Activated CD4-positive, alpha-beta T cell treated with anti-CD3 and anti-CD28 coated beads, Interleukin-2, amount 50 U/mL, for 16 hours (primary cell): ENCODE measurements around the gene MEIKIN.

Experiments used
- DNase-seq: peaks from one replicate; pipeline ENCODE4 v3.0.0-alpha.2; 2020

Gene MEIKIN

DNA sequence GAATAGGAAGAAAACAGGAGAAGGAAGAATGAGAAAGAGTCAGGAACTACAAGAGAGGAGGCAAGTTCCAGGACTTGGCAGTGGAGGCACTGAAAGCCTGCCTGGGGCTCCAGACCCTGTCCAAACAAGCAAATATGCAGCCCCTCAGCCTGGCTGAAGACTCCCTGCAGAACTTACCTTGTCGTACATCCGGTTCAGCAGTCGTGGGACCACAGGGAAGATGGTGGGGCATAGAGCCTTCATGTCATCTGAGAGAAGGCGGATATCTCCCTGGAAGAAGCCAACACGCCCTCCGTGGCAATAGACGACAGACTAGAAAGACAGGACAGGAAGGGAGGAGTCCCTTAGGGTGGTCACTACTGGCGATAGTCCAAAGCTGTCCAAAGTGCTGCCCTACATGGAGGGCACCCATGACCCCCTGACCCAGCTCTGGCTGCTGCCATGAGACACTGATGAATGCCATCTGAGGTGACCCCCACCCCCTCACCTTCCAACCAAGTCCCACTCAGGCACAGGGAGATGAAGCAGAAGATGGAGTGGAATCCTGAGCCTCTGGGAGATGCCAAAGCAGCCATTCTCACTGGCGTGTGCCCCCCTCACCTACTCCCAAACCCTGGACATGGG lies 27.7 kb upstream of the MEIKIN start:
- no peak for DNase-seq

- DNase-seq = no peak
Measured at GRCh38 chr5:131968396-131968954, 23.0 kb upstream of the MEIKIN start.

DNA sequence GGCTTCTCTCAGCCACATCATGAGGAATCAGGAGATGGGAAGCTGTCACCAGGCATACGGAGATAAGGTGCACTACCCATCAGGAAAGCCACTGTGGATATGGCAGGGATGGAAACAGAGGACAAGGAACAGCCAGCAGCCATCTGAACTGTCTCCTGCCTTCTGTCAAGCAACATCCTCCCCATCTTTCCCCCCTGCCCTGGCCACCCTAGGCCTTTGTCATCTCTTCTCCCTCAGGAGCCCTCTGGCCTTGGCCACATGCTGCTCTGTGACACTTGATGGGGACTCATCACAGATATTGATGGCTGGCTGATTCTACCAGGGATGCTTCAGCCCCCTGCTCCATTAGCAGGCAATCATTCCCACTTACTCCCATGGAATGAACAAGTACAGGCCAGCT lies 21.1 kb upstream of the MEIKIN start:
- no peak for DNase-seq

DNA sequence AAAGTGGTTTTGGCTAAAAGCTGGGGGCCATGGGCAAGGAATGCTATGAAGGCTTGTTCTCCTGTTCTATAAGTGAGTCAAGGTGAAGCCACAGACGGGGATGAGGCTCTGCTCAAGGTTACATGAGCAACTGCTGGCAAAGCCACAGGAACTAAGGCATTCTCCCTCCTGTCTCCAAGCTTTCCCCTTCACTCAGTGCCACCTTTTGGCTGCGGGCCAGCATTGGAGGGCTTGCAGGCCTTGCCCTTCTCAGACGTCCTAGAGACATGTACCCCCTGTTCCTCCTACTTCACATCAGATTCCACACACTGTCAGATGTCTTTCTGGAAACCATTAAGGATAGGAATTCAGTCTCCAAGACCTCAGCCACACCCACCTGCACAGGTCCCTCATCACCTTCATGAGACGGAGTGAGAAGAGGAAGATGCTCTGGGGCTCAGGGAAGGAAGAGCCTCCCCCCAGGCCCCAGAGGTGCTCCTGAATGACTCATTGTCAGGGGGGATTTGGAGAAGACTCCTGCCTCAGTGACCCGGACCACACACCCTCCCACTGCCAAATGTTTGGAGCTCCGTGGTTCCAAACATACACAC lies 20.5 kb upstream of the MEIKIN start:
- no peak for DNase-seq

GRCh38 chr5:131959906-131960305 lies 14.4 kb upstream of the MEIKIN start:
- DNase-seq = no peak

GRCh38 chr5:131959136-131959535 lies 13.7 kb upstream of the MEIKIN start:
- DNase-seq = no peak

GRCh38 chr5:131957721-131958441 lies 12.4 kb upstream of the MEIKIN start:
- DNase-seq = no peak

DNA sequence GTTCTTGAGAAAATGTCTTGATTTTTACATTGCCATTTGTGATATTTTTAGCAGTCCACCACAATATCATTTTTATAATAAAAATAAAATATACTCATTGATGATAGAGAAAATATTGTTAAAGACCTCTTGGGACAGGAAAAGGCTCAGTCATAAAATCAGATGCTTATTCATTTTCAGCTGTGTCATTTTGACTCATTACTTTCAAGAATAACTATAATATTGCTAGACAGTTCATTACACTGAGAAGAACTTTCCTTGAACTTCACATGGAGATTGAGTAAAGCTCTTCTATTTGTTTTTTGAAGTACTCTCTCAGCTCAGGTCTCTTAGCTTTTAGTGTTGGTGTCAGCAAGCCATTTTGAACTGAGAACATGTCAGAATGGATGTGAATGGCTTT lies 8.5 kb upstream of the MEIKIN start:
- DNase-seq = peak; percentile 58

GRCh38 chr5:131952301-131952857 lies 6.9 kb upstream of the MEIKIN start:
- DNase-seq = no peak

DNA sequence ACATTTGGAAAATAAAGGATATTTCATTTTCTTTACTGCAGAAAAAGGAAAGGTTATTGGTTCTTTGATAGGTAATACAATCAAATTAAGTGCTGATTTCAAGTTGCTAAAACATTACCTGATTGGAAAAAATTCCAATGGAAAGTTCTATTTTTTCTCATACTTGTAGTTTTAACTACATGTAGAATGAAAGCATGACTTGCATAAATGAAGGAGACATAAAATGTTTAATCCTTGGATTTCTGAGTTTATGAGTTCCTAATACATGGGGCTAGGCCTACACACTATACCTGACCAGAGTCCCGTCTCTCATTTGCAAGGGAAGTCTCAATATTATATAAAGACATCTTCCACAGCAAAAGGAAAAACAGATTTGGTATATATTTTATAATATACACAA lies 5.2 kb upstream of the MEIKIN start:
- no peak for DNase-seq

- DNase-seq = no peak
Measured at GRCh38 chr5:131947445-131947844, 2.0 kb upstream of the MEIKIN start.

DNA sequence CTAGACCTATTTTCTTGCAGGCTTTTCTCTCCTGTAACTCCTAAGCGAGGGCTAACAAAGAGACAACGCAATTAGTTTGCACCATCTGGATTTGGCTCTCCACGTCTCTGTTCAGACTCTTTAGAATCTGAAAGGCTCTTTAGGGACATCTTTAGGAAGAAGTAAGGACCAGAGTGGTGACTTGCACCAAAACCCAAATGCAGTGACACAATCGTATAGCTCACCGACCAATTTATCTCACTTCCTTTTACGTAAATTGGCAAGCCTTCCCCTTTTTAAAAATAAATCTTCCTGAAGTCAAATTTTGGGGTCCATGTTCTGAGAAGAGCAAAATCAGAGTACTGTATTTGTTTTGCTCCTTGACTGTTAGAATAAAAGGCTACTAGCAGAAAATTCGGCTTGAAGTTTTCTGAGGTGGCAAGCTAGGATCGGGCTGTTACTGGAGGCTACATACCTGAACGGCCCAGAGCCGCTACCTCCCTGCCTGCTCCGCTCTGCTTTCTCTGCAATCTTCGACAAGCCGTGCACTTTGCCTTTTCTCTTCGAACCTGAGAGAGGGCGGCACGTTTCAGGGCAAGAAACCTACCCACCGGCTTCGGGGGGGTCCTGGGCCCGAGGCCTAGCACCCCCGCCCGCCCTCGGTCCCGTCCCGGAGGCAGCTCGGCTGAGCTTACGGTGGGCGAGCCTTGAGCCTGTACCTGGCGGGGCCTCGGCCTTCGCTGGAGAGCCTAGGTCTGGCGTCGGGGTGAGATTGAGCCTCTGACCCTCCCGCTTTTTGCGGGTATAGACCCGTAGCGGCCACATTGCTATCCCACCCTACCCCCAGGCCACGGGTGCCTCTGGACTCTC lies 537 bp downstream of the MEIKIN start:
- no peak for DNase-seq

DNA sequence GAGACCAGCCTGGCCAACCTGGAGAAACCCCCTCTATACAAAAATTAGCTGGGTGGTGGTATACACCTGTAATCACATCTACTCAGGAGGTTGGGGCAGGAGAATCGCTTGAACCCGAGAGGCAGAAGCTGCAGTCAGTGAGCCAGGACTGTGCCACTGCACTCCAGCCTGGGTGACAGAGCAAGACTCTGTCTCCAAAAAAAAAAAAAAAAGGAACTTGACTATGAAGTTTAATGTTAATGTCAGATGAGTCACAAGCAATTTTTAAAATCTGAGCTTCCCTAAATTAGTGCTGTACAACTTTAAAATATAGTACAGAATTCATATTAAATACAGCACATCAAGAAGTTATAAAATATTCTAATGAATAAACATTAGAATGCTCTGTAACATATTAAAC lies 1.5 kb downstream of the MEIKIN start:
- no peak for DNase-seq

GRCh38 chr5:131942016-131942415 lies 3.4 kb downstream of the MEIKIN start:
- DNase-seq = no peak

- DNase-seq = no peak
Measured at GRCh38 chr5:131939690-131940345, 5.6 kb downstream of the MEIKIN start.

- no peak for DNase-seq
Measured at GRCh38 chr5:131932235-131932634, 13.2 kb downstream of the MEIKIN start.

- no peak for DNase-seq
Measured at GRCh38 chr5:131928957-131929356, 16.5 kb downstream of the MEIKIN start.

DNA sequence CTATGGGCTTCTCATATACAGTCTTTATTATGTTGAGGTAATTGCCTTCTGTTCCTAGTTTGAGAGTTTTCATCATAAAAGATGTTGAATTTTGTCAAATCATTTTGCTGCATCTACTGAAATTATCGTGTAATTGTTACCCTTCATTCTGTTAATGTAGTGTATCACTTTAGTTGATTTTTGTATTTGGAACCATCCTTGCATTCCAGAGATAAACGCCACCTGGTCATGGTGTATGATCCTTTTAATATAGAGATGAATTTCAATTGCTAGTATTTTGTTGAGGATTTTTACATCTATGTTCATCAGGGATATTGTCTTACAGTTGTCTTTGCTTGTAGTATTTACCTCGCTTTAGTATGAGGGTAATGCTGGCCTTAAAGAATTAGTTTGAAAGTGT lies 19.3 kb downstream of the MEIKIN start:
- DNase-seq = no peak

GRCh38 chr5:131916481-131916880 lies 29.0 kb downstream of the MEIKIN start:
- no peak for DNase-seq

- DNase-seq = no peak
Measured at GRCh38 chr5:131914472-131914871, 31.0 kb downstream of the MEIKIN start.

DNA sequence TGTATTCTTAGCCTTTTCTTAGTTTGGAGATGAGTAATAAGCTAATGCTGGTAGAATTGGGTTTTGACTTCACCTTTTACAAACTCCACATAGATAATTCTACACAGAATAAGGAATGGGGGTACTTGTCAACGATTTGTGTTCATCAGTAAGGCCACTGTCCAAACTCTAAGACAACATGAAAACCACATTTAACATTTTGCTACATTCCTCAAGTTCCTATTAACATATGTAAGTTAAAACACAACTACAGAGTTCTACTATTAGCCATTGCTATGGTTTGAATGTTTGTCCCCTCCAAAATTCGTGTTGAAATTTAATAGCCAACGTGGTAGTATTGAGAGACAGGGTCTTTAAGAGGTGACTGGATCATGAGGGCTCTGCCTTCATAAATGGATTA lies 31.9 kb downstream of the MEIKIN start:
- DNase-seq = no peak

GRCh38 chr5:131906668-131907067 lies 38.8 kb downstream of the MEIKIN start:
- no peak for DNase-seq
